Endothelial cell of umbilical vein (primary cell): Measurements from ENCODE around the gene STT3B. TPM values are rescaled to one million over a fixed set of nuclear protein-coding genes. Genes with fewer than 3 reads are reported as not detected.

ENCODE experiments used
- BruUV-seq: library from RNA; stranded (reverse); fragments of 400-500 nt; replicated peaks from 2 replicates; lab custom pipeline; 2021; lab: Mats Ljungman, UMichigan
- CTCF ChIA-PET: fragments of 300-600, 350-600 bp; sonication (Branson Sonifier 250); formaldehyde crosslinking; loops from one replicate; lab custom pipeline; 2021; ENCODE audit warnings: antibody characterized with exemption, inconsistent platforms; lab: Charles Lee
- POLR2A ChIA-PET: fragments of 300-600, 350-600 bp; sonication (Branson Sonifier 250); formaldehyde crosslinking; loops from one replicate; lab custom pipeline; 2021; ENCODE audit warnings: antibody characterized with exemption, inconsistent platforms; lab: Charles Lee
- DNase-seq: peaks from one replicate; pipeline ENCODE4 v3.0.0-alpha.2; 2011; ENCODE audit warnings: low read depth, low spot score
- FAIRE-seq: peaks from 2 replicates; lab custom pipeline; 2011; peaks lifted over from hg19 to GRCh38; lab: Jason Lieb, UNC
- H2AFZ ChIP-seq: 2 replicates; pipeline ENCODE4 v1.6.0; 2012; ENCODE audit warnings: low read depth, low read length, control low read depth, inconsistent platforms
- H3K27ac ChIP-seq: 2 replicates; pipeline ENCODE4 v1.5.1; 2011; ENCODE audit warnings: low read depth, mild to moderate bottlenecking, control low read depth, low read length, moderate library complexity; ENCODE audit not compliant: insufficient read depth
- H3K27me3 ChIP-seq, 2 experiments: 2 replicates each; pipeline versions ENCODE4 v1.6.0 to v1.6.1; 2011; ENCODE audit warnings: low read length in 2 of 2, mixed read lengths in 1 of 2; ENCODE audit not compliant: control insufficient read depth in 2 of 2, insufficient read depth in 2 of 2
- H3K36me3 ChIP-seq, 2 experiments: 2 replicates in 1 of 2; 3 replicates in 1 of 2; pipeline ENCODE4 v1.5.1; 2011; ENCODE audit warnings: low read length in 2 of 2, mild to moderate bottlenecking in 1 of 2, moderate library complexity in 1 of 2; ENCODE audit not compliant: control insufficient read depth in 2 of 2, insufficient read depth in 2 of 2; ENCODE audit errors: extremely low read depth in 1 of 2
- H3K4me1 ChIP-seq: 3 replicates; pipeline ENCODE4 v1.5.1; 2011; ENCODE audit warnings: mild to moderate bottlenecking, low read length; ENCODE audit not compliant: control insufficient read depth, insufficient read depth; ENCODE audit errors: extremely low read depth
- H3K4me2 ChIP-seq: 2 replicates; pipeline ENCODE4 v1.6.1; 2011; ENCODE audit warnings: low read length, control low read depth, mixed read lengths; ENCODE audit not compliant: insufficient read depth
- H3K4me3 ChIP-seq, 3 experiments: fragments of 200-600 bp in 1 of 3; sonication (generic), shearing (Covaris generic) in 1 of 3; replicated peaks in 1 of 3; 2 replicates each; pipeline ENCODE4 v1.5.1; 2011 to 2016; ENCODE audit warnings: control low read depth in 3 of 3, low read length in 3 of 3, mild to moderate bottlenecking in 2 of 3, inconsistent platforms in 1 of 3, low read depth in 1 of 3, moderate library complexity in 1 of 3; ENCODE audit not compliant: insufficient read depth in 1 of 3
- H3K79me2 ChIP-seq: 2 replicates; pipeline ENCODE4 v1.6.0; 2012; ENCODE audit warnings: low read length, inconsistent platforms; ENCODE audit not compliant: control insufficient read depth, insufficient read depth
- H3K9ac ChIP-seq: replicated peaks from 2 replicates; pipeline ENCODE3; 2011; ENCODE audit warnings: low read length, control low read depth; ENCODE audit not compliant: insufficient read depth; ENCODE audit errors: extremely low read depth
- H3K9me1 ChIP-seq: replicated peaks from 3 replicates; pipeline ENCODE4 v1.6.0; 2011; ENCODE audit warnings: mild to moderate bottlenecking, low read length; ENCODE audit not compliant: control insufficient read depth, insufficient read depth; ENCODE audit errors: extremely low read depth
- H3K9me3 ChIP-seq: replicated peaks from 2 replicates; pipeline ENCODE4 v1.5.1; 2012; ENCODE audit warnings: low read length, inconsistent platforms; ENCODE audit not compliant: control insufficient read depth, insufficient read depth
- H4K20me1 ChIP-seq: replicated peaks from 2 replicates; pipeline ENCODE3; 2011; ENCODE audit warnings: mild to moderate bottlenecking, low read length; ENCODE audit not compliant: control insufficient read depth, insufficient read depth; ENCODE audit errors: extremely low read depth
- EZH2 ChIP-seq: IDR thresholded peaks from 2 replicates; pipeline ENCODE4 v1.6.1; 2012; ENCODE audit warnings: borderline replicate concordance, low read depth, mild to moderate bottlenecking, moderate library complexity, low read length, inconsistent platforms; ENCODE audit not compliant: severe bottlenecking
- FOS ChIP-seq: IDR thresholded peaks from 2 replicates; pipeline ENCODE4 v1.6.1; 2011; ENCODE audit warnings: mild to moderate bottlenecking, low read length, moderate library complexity, borderline replicate concordance; ENCODE audit not compliant: insufficient read depth
- GATA2 ChIP-seq: IDR thresholded peaks from 2 replicates; pipeline ENCODE4 v1.7.0; 2011; ENCODE audit warnings: low read depth, mild to moderate bottlenecking, moderate library complexity, mixed read lengths, low read length; ENCODE audit not compliant: insufficient read length, insufficient read depth
- JUN ChIP-seq: IDR thresholded peaks from 2 replicates; pipeline ENCODE4 v1.6.1; 2011; ENCODE audit warnings: borderline replicate concordance, low read depth; ENCODE audit not compliant: insufficient read length, insufficient read depth
- MAX ChIP-seq: IDR thresholded peaks from 2 replicates; pipeline ENCODE4 v1.6.1; 2011; ENCODE audit not compliant: insufficient read depth, insufficient read length
- MYC ChIP-seq: IDR thresholded peaks from one replicate; pipeline ENCODE4 v1.6.1; 2011; ENCODE audit warnings: mild to moderate bottlenecking, low read depth, low read length
- POLR2A ChIP-seq: IDR thresholded peaks from 2 replicates; pipeline ENCODE4 v1.6.1; 2012; ENCODE audit warnings: low read depth, mild to moderate bottlenecking, control low read depth, low read length
- POLR2AphosphoS5 ChIP-seq: IDR thresholded peaks from 2 replicates; pipeline ENCODE4 v1.6.1; 2012; ENCODE audit warnings: low read depth, mild to moderate bottlenecking, control low read depth, low read length, moderate library complexity; ENCODE audit not compliant: insufficient read depth
- dilution Hi-C: fragments of 300-500 bp; cut with MboI; formaldehyde crosslinking; loops from one replicate; pipeline ENCODE4 v1.15.0; 2019; ENCODE audit warnings: low sequenced_read_pairs; ENCODE audit not compliant: extremely low pct_ligation_motif_present
- intact Hi-C: fragments of 100-400 bp; cut with micrococcal nuclease; formaldehyde crosslinking; loops from one replicate; pipeline ENCODE4 v1.10.0; 2022
- polyA plus RNA-seq, 4 experiments: library from polyadenylated mRNA; depleted of rRNA in 3 of 4; stranded (reverse) in 3 of 4; unstranded in 1 of 4; fragments of >200 nt; gene quantifications; 2 replicates each; pipeline versions ENCODE4 v1.2.1 to v1.2.3, GENCODE V29; 2011 to 2012; ENCODE audit warnings: missing spikeins in 1 of 4
- total RNA-seq: library from RNA; stranded (reverse); gene quantifications from 2 replicates; pipeline ENCODE4 v1.2.3, GENCODE V29; 2021
- TF ChIP-seq, protein P1 (sequence below), 2 donors: IDR thresholded peaks; 1 replicate in 1 of 2; 2 replicates in 1 of 2; pipeline ENCODE4 v1.5.1; 2011; ENCODE audit warnings: low read length in 2 of 2, mild to moderate bottlenecking in 2 of 2, moderate library complexity in 2 of 2, control low read depth in 1 of 2, inconsistent platforms in 1 of 2, low read depth in 1 of 2; ENCODE audit not compliant: insufficient read depth in 1 of 2; ENCODE audit errors: extremely low read depth in 1 of 2

STT3B gene
- total and polyA plus RNA-seq, 2 donors (not counting 3 experiments of a cell fraction or from before 2014, with no cell fraction given), result 56.4 to 113 TPM

- H3K4me1 ChIP-seq, result peaks cover 16% of the 10 kb centered on the region
- H3K27ac ChIP-seq, result no peak overlapping the region
- DNase-seq (no peak), FAIRE-seq (no peak)
- H3K4me3 ChIP-seq, result no peak overlapping the region
- TF ChIP-seq MAX (no peak), GATA2 (no peak), MYC (no peak), POLR2A (no peak), FOS (no peak), EZH2 (no peak)
- TF ChIP-seq, protein P1, sequence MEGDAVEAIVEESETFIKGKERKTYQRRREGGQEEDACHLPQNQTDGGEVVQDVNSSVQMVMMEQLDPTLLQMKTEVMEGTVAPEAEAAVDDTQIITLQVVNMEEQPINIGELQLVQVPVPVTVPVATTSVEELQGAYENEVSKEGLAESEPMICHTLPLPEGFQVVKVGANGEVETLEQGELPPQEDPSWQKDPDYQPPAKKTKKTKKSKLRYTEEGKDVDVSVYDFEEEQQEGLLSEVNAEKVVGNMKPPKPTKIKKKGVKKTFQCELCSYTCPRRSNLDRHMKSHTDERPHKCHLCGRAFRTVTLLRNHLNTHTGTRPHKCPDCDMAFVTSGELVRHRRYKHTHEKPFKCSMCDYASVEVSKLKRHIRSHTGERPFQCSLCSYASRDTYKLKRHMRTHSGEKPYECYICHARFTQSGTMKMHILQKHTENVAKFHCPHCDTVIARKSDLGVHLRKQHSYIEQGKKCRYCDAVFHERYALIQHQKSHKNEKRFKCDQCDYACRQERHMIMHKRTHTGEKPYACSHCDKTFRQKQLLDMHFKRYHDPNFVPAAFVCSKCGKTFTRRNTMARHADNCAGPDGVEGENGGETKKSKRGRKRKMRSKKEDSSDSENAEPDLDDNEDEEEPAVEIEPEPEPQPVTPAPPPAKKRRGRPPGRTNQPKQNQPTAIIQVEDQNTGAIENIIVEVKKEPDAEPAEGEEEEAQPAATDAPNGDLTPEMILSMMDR (IDR thresholded peaks at IDR 0.05; ENCODE audit: extremely low read depth in 1 of 2, insufficient read depth in 1 of 2, low read depth in 1 of 2, low read length in 2 of 2), result no peak
- dilution Hi-C loops, result no loop called here
- POLR2A ChIA-PET, result interaction anchor here (0.7 kb wide), 1 partner anchor 665 kb away, joined by 11 read pairs; no protein-coding TSS in a partner anchor
- CTCF ChIA-PET, result no interaction called here
- H3K27me3 ChIP-seq, result no peaks in the 10 kb centered on the region
- H3K36me3 ChIP-seq, result no peaks in the 10 kb centered on the region
- H3K9ac ChIP-seq, result no peak overlapping the region
- H4K20me1 ChIP-seq, result no peaks in the 10 kb centered on the region
- H3K9me3 ChIP-seq, result no peaks in the 10 kb centered on the region
- H3K79me2 ChIP-seq, result no peaks in the 10 kb centered on the region
- H3K4me2 ChIP-seq, result no peak overlapping the region
- no peaks in the 10 kb centered on the region for H3K9me1 ChIP-seq
- H2AFZ ChIP-seq, result no peak overlapping the region
- no TSS peak for BruUV-seq
- intact Hi-C loops, result no loop called here
Measured at GRCh38 chr3:31671976-31672375, 139.3 kb downstream of the STT3B start.

- dilution Hi-C loops, result no loop called here
- ChIA-PET POLR2A (no interaction called here), CTCF (no interaction called here)
- TF ChIP-seq, protein P1 (IDR thresholded peaks at IDR 0.05; ENCODE audit: extremely low read depth in 1 of 2, insufficient read depth in 1 of 2, low read depth in 1 of 2, low read length in 2 of 2), result no peak
- no peak for TF ChIP-seq JUN
- TF ChIP-seq EZH2, result no peak
- no peak for TF ChIP-seq MAX
- TF ChIP-seq POLR2AphosphoS5, result no peak
- TF ChIP-seq GATA2, result no peak
- TF ChIP-seq MYC, result no peak
- intact Hi-C loops, result no loop called here
- Histone ChIP-seq H4K20me1 (no peaks in the 10 kb centered on the region), H2AFZ (no peak overlapping the region), H3K27me3 (no peaks in the 10 kb centered on the region), H3K4me2 (no peak overlapping the region), H3K4me1 (peaks cover 16% of the 10 kb centered on the region), H3K27ac (no peak overlapping the region), H3K9ac (no peak overlapping the region), H3K36me3 (no peaks in the 10 kb centered on the region), H3K4me3 (no peak overlapping the region), H3K9me3 (no peaks in the 10 kb centered on the region), H3K79me2 (no peaks in the 10 kb centered on the region), H3K9me1 (no peaks in the 10 kb centered on the region)
- no TSS peak for BruUV-seq
- FAIRE-seq, result peak; percentile 37
- no peak for DNase-seq
Measured at GRCh38 chr3:31673950-31674349, 141.2 kb downstream of the STT3B start.
